Natural killer cell treated with Interleukin-12 subunit alpha and Interleukin-12 subunit beta and Interleukin-15 and Interleukin-18, amount 100 ng/mL, for 72 hours (primary cell): ENCODE measurements around the gene SF3B2. TPM values are rescaled to one million over a fixed set of nuclear protein-coding genes. Genes with fewer than 3 reads are reported as not detected.

Experiments
- total RNA-seq, 2 donors: library from RNA; stranded (reverse); gene quantifications; one replicate each; pipeline ENCODE4 v1.2.3, GENCODE V29; 2022

The SF3B2 gene
- total RNA-seq, 2 donors from 2014 or later = 227 to 286 TPM

Other genes starting within 250 kb of the SF3B2 start
- gene SNX32, start 218.4 kb upstream of the SF3B2 start, total RNA-seq = 1 to 10 TPM in 1 of 2 donors, under 1 TPM in 1; 0.52 to 1.0 TPM
- gene CFL1, start 194.2 kb upstream of the SF3B2 start, total RNA-seq = 1,000 to 10,000 TPM; 1,401 to 1,644 TPM
- 100 to 1,000 TPM in 1 of 2 donors, 10 to 100 TPM in 1; 85.7 to 109 TPM for gene MUS81, start 191.9 kb upstream of the SF3B2 start, total RNA-seq
- 10 to 100 TPM in 1 of 2 donors, 1 to 10 TPM in 1; 7.5 to 10.6 TPM for gene EFEMP2, start 179.6 kb upstream of the SF3B2 start, total RNA-seq
- gene CTSW, start 172.5 kb upstream of the SF3B2 start, total RNA-seq = 100 to 1,000 TPM; 124 to 886 TPM
- gene FIBP, start 163.9 kb upstream of the SF3B2 start, total RNA-seq = 100 to 1,000 TPM in 1 of 2 donors, 10 to 100 TPM in 1; 76.6 to 157 TPM
- gene CCDC85B, start 161.7 kb upstream of the SF3B2 start, total RNA-seq = 10 to 100 TPM; 44.6 to 89.8 TPM
- 10 to 100 TPM in 1 of 2 donors, 1 to 10 TPM in 1; 7.9 to 18.1 TPM for gene FOSL1, start 152.0 kb upstream of the SF3B2 start, total RNA-seq
- 10 to 100 TPM; 15.4 to 24.7 TPM for gene C11orf68, start 133.3 kb upstream of the SF3B2 start, total RNA-seq
- gene DRAP1, start 132.9 kb upstream of the SF3B2 start, total RNA-seq = 10 to 100 TPM; 88.5 to 95.6 TPM
- gene TSGA10IP, start 106.9 kb upstream of the SF3B2 start, total RNA-seq = not detected
- gene SART1, start 90.6 kb upstream of the SF3B2 start, total RNA-seq = 100 to 1,000 TPM in 1 of 2 donors, 10 to 100 TPM in 1; 72.9 to 107 TPM
- 10 to 100 TPM; 69.6 to 82.1 TPM for gene EIF1AD, start 50.2 kb upstream of the SF3B2 start, total RNA-seq
- 100 to 1,000 TPM; 190 to 376 TPM for gene BANF1, start 49.9 kb upstream of the SF3B2 start, total RNA-seq
- under 1 TPM in 1 of 2 donors, not detected in 1; 0.52 TPM for gene CST6, start 40.4 kb upstream of the SF3B2 start, total RNA-seq
- 1 to 10 TPM; 1.5 to 8.8 TPM for gene CATSPER1, start 25.9 kb upstream of the SF3B2 start, total RNA-seq
- not detected for gene GAL3ST3, start 3.2 kb upstream of the SF3B2 start, total RNA-seq
- 10 to 100 TPM; 64.3 to 73.3 TPM for gene PACS1, start 17.9 kb downstream of the SF3B2 start, total RNA-seq
- 10 to 100 TPM; 38.0 to 77.2 TPM for gene KLC2, start 205.3 kb downstream of the SF3B2 start, total RNA-seq
- 100 to 1,000 TPM; 139 to 146 TPM for gene RAB1B, start 216.3 kb downstream of the SF3B2 start, total RNA-seq
- 1 to 10 TPM; 1.2 to 2.6 TPM for gene CNIH2, start 225.8 kb downstream of the SF3B2 start, total RNA-seq
- 10 to 100 TPM; 62.7 to 76.1 TPM for gene YIF1A, start 236.8 kb downstream of the SF3B2 start, total RNA-seq
- gene TMEM151A, start 239.5 kb downstream of the SF3B2 start, total RNA-seq = not detected